Fibroblast of the aortic adventitia (primary cell): ENCODE measurements around the gene DHX8. TPM values are rescaled to one million over a fixed set of nuclear protein-coding genes. Genes with fewer than 3 reads are reported as not detected.
A peak's percentile ranks its signal among the peaks of the same experiment; 100 is the strongest.

ENCODE experiments used
- DNase-seq: peaks from one replicate; pipeline ENCODE4 v3.0.0-alpha.2; 2010; ENCODE audit warnings: low read depth
- H3K4me3 ChIP-seq: 2 replicates; pipeline ENCODE4 v1.5.1; 2011; ENCODE audit warnings: low read depth, mild to moderate bottlenecking, control low read depth, low read length, moderate library complexity
- CTCF ChIP-seq: IDR thresholded peaks from 2 replicates; pipeline ENCODE4 v1.5.1; 2011; ENCODE audit warnings: mild to moderate bottlenecking, low read length, control low read depth, inconsistent platforms; ENCODE audit not compliant: insufficient read depth
- total RNA-seq: library from RNA; depleted of rRNA; stranded (reverse); fragments of >200 nt; gene quantifications from 2 replicates; pipeline ENCODE4 v1.2.3, GENCODE V29; 2012; ENCODE audit warnings: low replicate concordance

Gene DHX8
- total RNA-seq, 1 donor, result 44.1 TPM

- no peak overlapping the region for H3K4me3 ChIP-seq
- no peak for DNase-seq
- no peak for TF ChIP-seq CTCF
These were observed 20.5 kb upstream of the DHX8 start for GRCh38 chr17:43463241-43463640.

GRCh38 chr17:43464046-43464445 is 19.7 kb upstream of the DHX8 start:
- no peak overlapping the region for H3K4me3 ChIP-seq
- no peak for TF ChIP-seq CTCF
- no peak for DNase-seq

- no peak overlapping the region for H3K4me3 ChIP-seq
- no peak for DNase-seq
- no peak for TF ChIP-seq CTCF
These were observed 18.7 kb upstream of the DHX8 start for GRCh38 chr17:43465049-43465448.

- no peak overlapping the region for H3K4me3 ChIP-seq
- peak; percentile 14 for TF ChIP-seq CTCF
These were observed 15.7 kb upstream of the DHX8 start for GRCh38 chr17:43467981-43468581.

GRCh38 chr17:43468691-43469139 is 15.1 kb upstream of the DHX8 start:
- H3K4me3 ChIP-seq, result no peak overlapping the region
- DNase-seq, result peak; percentile 42
- TF ChIP-seq CTCF, result no peak

More at GRCh38 chr17:43467981-43468581, 15.7 kb upstream of the DHX8 start:
- DNase-seq, result peak; percentile 88

GRCh38 chr17:43469145-43469544 is 14.6 kb upstream of the DHX8 start:
- no peak overlapping the region for H3K4me3 ChIP-seq
- peak; percentile 67 for DNase-seq
- TF ChIP-seq CTCF, result no peak
